A549 (cell line): ENCODE data around the gene SSH3. TPM values are rescaled to one million over a fixed set of nuclear protein-coding genes. Genes with fewer than 3 reads are reported as not detected.

Experiments used
- ATAC-seq, 2 experiments: fragments of 200-7000 bp in 1 of 2; fragments of >200 bp in 1 of 2; cut with Nextera tagmentation in 1 of 2; cut with Tn5 transposase in 1 of 2; 3 replicates each; pipeline versions ENCODE4 v1.8.0 to v1.9.1; 2018 to 2020; ENCODE audit warnings: mild to moderate bottlenecking in 1 of 2, moderate library complexity in 1 of 2
- CTCF ChIA-PET: fragments of 300-600 bp; sonication (Branson Sonifier 250); formaldehyde crosslinking; extraction: SDS; loops from one replicate; lab custom pipeline; 2021; ENCODE audit warnings: antibody characterized with exemption, inconsistent platforms; lab: Yijun Ruan, JAX
- POLR2A ChIA-PET: fragments of 350-600 bp; formaldehyde crosslinking; extraction: SDS; loops from one replicate; lab custom pipeline; 2021; ENCODE audit warnings: antibody characterized with exemption, inconsistent platforms; lab: Yijun Ruan, JAX
- DNase-seq, 2 experiments: peaks; one replicate each; pipeline versions ENCODE4 v3.0.0 to v3.0.0-alpha.2; 2011 to 2016; ENCODE audit warnings: low read depth in 1 of 2, low spot score in 1 of 2
- FAIRE-seq: peaks from 2 replicates; lab custom pipeline; 2011; peaks lifted over from hg19 to GRCh38; lab: Jason Lieb, UNC
- H3K27ac ChIP-seq, 2 experiments: fragments of >200 bp; sonication (Bioruptor Twin); formaldehyde crosslinking; 3 replicates each; pipeline ENCODE4 v1.5.1; 2016 to 2017
- H3K4me1 ChIP-seq: fragments of >200 bp; sonication (Bioruptor Twin); formaldehyde crosslinking; 3 replicates; pipeline ENCODE4 v1.6.1; 2016
- H3K4me2 ChIP-seq: fragments of >200 bp; sonication (Bioruptor Twin); formaldehyde crosslinking; 3 replicates; pipeline ENCODE4 v1.6.1; 2016
- H3K4me3 ChIP-seq: fragments of >200 bp; sonication (Bioruptor Twin); formaldehyde crosslinking; 3 replicates; pipeline ENCODE4 v1.5.1; 2016
- H3K9me3 ChIP-seq: fragments of >200 bp; sonication (Bioruptor Twin); formaldehyde crosslinking; 3 replicates; pipeline ENCODE4 v1.6.1; 2016
- CHD2 ChIP-seq: fragments of 150-350 bp; IDR thresholded peaks from 2 replicates; pipeline ENCODE4 v1.6.1; 2014; ENCODE audit warnings: low read length; ENCODE audit not compliant: partially characterized antibody
- CHD4 ChIP-seq: fragments of 200-600 bp; sonication (generic); IDR thresholded peaks from 2 replicates; pipeline ENCODE4 v1.6.1; 2016; ENCODE audit warnings: antibody characterized with exemption, mild to moderate bottlenecking, borderline replicate concordance
- FOSL2 ChIP-seq, 2 experiments: fragments of 450-650 bp in 1 of 2; fragments of >200 bp in 1 of 2; sonication (Bioruptor Twin) in 1 of 2; formaldehyde crosslinking; IDR thresholded peaks; 2 replicates each; pipeline versions ENCODE4 v1.5.0 to v1.6.1; 2016 to 2020; ENCODE audit warnings: mild to moderate bottlenecking in 1 of 2, moderate library complexity in 1 of 2
- FOXS1 ChIP-seq: fragments of 250-450 bp; sonication (Bioruptor Pico); IDR thresholded peaks from 2 replicates; pipeline ENCODE4 v1.5.0; 2020; ENCODE audit warnings: mild to moderate bottlenecking, moderate library complexity
- HEYL ChIP-seq: fragments of 250-450 bp; sonication (Bioruptor Pico); IDR thresholded peaks from 2 replicates; pipeline ENCODE4 v1.8.0; 2021; ENCODE audit warnings: mild to moderate bottlenecking, moderate library complexity
- HOXA7 ChIP-seq: fragments of 250-450 bp; sonication (Bioruptor Pico); IDR thresholded peaks from 2 replicates; pipeline ENCODE4 v1.5.0; 2020; ENCODE audit warnings: mild to moderate bottlenecking, moderate library complexity
- JUN ChIP-seq, 2 experiments: fragments of >200 bp; sonication (Bioruptor Twin); formaldehyde crosslinking; IDR thresholded peaks; 2 replicates in 1 of 2; 3 replicates in 1 of 2; pipeline ENCODE4 v1.6.1; 2016 to 2017
- JUNB ChIP-seq: fragments of >200 bp; sonication (Bioruptor Twin); formaldehyde crosslinking; IDR thresholded peaks from 2 replicates; pipeline ENCODE4 v1.6.1; 2016
- KDM5A ChIP-seq: fragments of 200-600 bp; sonication (generic); IDR thresholded peaks from 2 replicates; pipeline ENCODE4 v1.6.1; 2016; ENCODE audit warnings: antibody characterized with exemption, mild to moderate bottlenecking
- MAFK ChIP-seq: fragments of 450-650 bp; IDR thresholded peaks from 2 replicates; pipeline ENCODE4 v1.6.1; 2014; ENCODE audit not compliant: partially characterized antibody
- NFE2L2 ChIP-seq: fragments of 150-350 bp; conservative IDR thresholded peaks from 2 replicates; pipeline ENCODE4 v1.6.1; 2014; ENCODE audit warnings: low read length
- NR3C1 ChIP-seq: fragments of >200 bp; sonication (Bioruptor Twin); formaldehyde crosslinking; IDR thresholded peaks from 3 replicates; pipeline ENCODE4 v1.6.1; 2017
- PHF8 ChIP-seq: fragments of 200-600 bp; sonication (generic); IDR thresholded peaks from 2 replicates; pipeline ENCODE4 v1.6.1; 2016; ENCODE audit warnings: low read depth, mild to moderate bottlenecking, antibody characterized with exemption, moderate library complexity, borderline replicate concordance
- POLR2AphosphoS2 ChIP-seq: conservative IDR thresholded peaks from 2 replicates; pipeline ENCODE4 v1.6.1; 2012; ENCODE audit warnings: low read length, improper control_type of control experiment, inconsistent platforms
- RAD21 ChIP-seq, 2 experiments: fragments of >200 bp in 1 of 2; sonication (Bioruptor Twin) in 1 of 2; formaldehyde crosslinking in 1 of 2; IDR thresholded peaks in 1 of 2; conservative IDR thresholded peaks in 1 of 2; 2 replicates in 1 of 2; 3 replicates in 1 of 2; pipeline ENCODE4 v1.6.1; 2012 to 2018; ENCODE audit warnings: inconsistent platforms in 1 of 2
- RNF2 ChIP-seq: fragments of 200-600 bp; sonication (generic); IDR thresholded peaks from 2 replicates; pipeline ENCODE4 v1.6.1; 2016; ENCODE audit warnings: low read depth, mild to moderate bottlenecking, antibody characterized with exemption, moderate library complexity, borderline replicate concordance
- TP53 ChIP-seq: fragments of 250-450 bp; sonication (Bioruptor Pico); IDR thresholded peaks from 2 replicates; pipeline ENCODE4 v1.5.0; 2021; ENCODE audit warnings: mild to moderate bottlenecking, moderate library complexity
- ZFP36 ChIP-seq: fragments of 450-650 bp; IDR thresholded peaks from 2 replicates; pipeline ENCODE4 v1.6.1; 2014; ENCODE audit warnings: borderline replicate concordance; ENCODE audit not compliant: partially characterized antibody
- ZSCAN20 ChIP-seq: fragments of 250-450 bp; sonication (Bioruptor Pico); IDR thresholded peaks from 2 replicates; pipeline ENCODE4 v1.8.0; 2022; ENCODE audit warnings: mild to moderate bottlenecking, moderate library complexity
- WGBS: methylation state at CpG from one replicate; pipeline ENCODE4 v1.1.6; 2017; ENCODE audit errors: missing lambda C conversion rate; 5-methylcytosine and 5-hydroxymethylcytosine counted together
- polyA plus RNA-seq, 4 experiments: library from polyadenylated mRNA; depleted of rRNA in 3 of 4; stranded (reverse); fragments of >200 nt; fragmentation: RNase III in 1 of 4; extraction: RNeasy Plus Mini Kit Qiagen cat#74134 plus additional on column Dnase treatment in 1 of 4; gene quantifications; 2 replicates in 3 of 4; 3 replicates in 1 of 4; pipeline ENCODE4 v1.2.3, GENCODE V29; 2011 to 2017
- TF ChIP-seq, protein P1 (sequence below): fragments of 250-450 bp; sonication (Bioruptor Pico); IDR thresholded peaks from 2 replicates; pipeline ENCODE4 v1.5.0; 2020; ENCODE audit warnings: low read depth, mild to moderate bottlenecking, moderate library complexity
- TF ChIP-seq, protein P2 (sequence below): fragments of 150-350 bp; IDR thresholded peaks from 2 replicates; pipeline ENCODE4 v1.6.1; 2014; ENCODE audit warnings: low read depth, mild to moderate bottlenecking, low read length
- TF ChIP-seq, protein P3 (sequence below): IDR thresholded peaks from 2 replicates; pipeline ENCODE4 v1.6.1; 2012
- TF ChIP-seq, protein P4 (sequence below): fragments of 450-650 bp; IDR thresholded peaks from 2 replicates; pipeline ENCODE4 v1.6.1; 2014; ENCODE audit warnings: antibody characterized with exemption

The SSH3 gene
- polyA plus RNA-seq, 2 of the 4 experiments (the other 2 are of a cell fraction), result 13.9 to 24.1 TPM

DNA sequence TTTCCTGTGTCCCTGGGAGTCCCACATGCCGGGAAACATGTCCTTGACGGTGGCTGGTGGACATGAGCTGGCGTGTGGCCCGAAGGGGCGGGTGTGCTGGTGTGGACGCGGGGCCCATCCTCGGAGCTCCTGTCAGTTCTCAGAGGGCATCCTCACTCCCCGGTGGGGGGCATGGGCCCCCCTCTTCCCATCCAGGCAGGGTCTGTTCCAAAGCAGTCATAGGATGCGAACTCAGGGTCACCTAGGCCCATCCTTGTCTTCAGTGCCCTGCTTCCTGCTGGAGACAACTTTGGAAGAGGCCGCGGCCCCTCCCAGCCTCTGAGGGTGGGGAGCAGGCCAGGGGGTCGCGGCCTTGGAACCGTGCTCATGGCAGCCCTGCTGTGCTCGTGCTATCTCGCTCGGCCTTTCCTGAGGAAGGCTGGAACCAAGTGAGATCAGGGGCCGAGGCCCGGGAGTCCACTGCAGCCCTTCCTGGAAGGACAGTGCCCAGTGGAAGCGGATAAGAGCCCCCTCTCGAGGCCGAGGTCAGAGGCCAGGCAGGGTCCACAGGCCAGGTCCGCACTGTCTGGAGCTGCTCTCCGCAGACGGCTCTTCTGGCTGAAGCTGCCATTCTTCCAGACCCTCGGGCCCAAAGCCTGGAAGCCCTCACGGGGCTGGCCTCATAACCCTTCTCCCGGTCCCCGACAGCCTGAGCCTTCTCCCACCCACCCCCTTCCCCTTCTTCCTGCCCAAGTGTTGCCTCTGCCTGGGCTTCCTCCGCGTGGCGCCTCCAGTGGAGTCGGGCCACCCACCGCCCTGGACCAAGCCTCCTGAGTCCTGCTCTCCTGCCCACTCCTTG, 28.3 kb upstream of the SSH3 start:
- H3K4me1 ChIP-seq, result peaks cover 4% of the 10 kb centered on the region; the same call in 1 of the 3 replicates
- WGBS, result 96% methylated on average over 33 of the region's 35 CpGs
- DNase-seq, result no peak
- no peak for ATAC-seq
- H3K4me2 ChIP-seq, result no peak overlapping the region
- TF ChIP-seq HOXA7 (no peak), RNF2 (no peak), ZFP36 (no peak), CHD4 (no peak)
- ChIA-PET POLR2A (no interaction called here), CTCF (interaction anchor here (0.8 to 1.8 kb wide), 3 partner anchors 9 to 42 kb away, joined by 3 to 4 read pairs (median 4); no protein-coding TSS in a partner anchor)
- H3K9me3 ChIP-seq, result no peaks in the 10 kb centered on the region
- FAIRE-seq, result no peak
- H3K4me3 ChIP-seq, result no peak overlapping the region
- H3K27ac ChIP-seq, result no peak overlapping the region

DNA sequence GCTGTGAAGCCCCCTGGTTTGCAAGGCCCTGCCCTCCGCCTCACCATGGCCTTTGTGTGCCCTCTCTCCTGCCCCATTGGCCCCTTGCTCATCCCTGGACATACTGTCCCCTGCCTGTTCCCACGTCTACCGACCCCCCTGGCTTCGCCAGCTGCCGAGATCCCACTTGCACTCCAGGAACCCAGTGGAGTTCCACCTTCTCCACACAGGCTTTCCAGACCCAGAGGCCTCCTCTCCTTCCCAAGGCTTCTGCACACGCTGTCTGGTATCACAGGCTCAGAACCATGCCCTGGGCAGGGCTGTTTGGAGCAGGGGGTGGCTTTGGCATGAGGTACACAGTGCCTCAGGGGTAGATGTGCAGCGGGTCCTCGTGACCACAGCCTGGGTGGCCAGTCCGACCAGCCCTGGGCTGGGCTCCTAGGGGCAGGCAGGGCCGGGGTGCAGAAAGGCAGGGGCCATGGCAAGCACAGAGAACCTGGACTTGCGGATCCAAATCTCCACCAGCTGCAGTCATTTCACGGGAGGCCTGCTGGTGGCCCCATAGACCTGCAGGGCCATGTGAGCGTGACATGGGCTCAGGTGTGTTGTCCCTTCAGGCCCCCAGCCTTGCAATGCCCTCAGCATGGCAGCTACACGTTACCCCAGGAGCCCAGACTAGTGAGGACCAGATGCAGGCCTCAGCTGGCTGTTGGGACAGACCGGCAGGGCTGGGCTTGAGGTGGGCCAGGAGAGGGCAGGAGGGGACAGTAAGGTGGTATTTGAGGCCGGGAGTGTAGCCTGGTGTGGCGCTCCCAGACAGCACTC, 27.5 kb upstream of the SSH3 start:
- DNase-seq, result no peak
- TF ChIP-seq RAD21 (conservative IDR thresholded peaks at IDR 0.05 in 1 of 2, IDR thresholded peaks at IDR 0.05 in 1 of 2) (no peak), FOSL2 (IDR thresholded peaks at IDR 0.05) (no peak), FOSL2 (CRISPR knock-in tag; IDR thresholded peaks at IDR 0.05) (no peak), CHD2 (no peak), HEYL (CRISPR knock-in tag) (no peak), JUNB (no peak), KDM5A (no peak), PHF8 (no peak), NFE2L2 (no peak), POLR2AphosphoS2 (no peak), NR3C1 (no peak), ZSCAN20 (CRISPR knock-in tag) (no peak), RNF2 (no peak), JUN (IDR thresholded peaks at IDR 0.05) (no peak), TP53 (no peak), FOXS1 (CRISPR knock-in tag) (no peak), MAFK (no peak)
- TF ChIP-seq, protein P1, sequence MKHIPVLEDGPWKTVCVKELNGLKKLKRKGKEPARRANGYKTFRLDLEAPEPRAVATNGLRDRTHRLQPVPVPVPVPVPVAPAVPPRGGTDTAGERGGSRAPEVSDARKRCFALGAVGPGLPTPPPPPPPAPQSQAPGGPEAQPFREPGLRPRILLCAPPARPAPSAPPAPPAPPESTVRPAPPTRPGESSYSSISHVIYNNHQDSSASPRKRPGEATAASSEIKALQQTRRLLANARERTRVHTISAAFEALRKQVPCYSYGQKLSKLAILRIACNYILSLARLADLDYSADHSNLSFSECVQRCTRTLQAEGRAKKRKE, result no peak
- TF ChIP-seq, protein P2, sequence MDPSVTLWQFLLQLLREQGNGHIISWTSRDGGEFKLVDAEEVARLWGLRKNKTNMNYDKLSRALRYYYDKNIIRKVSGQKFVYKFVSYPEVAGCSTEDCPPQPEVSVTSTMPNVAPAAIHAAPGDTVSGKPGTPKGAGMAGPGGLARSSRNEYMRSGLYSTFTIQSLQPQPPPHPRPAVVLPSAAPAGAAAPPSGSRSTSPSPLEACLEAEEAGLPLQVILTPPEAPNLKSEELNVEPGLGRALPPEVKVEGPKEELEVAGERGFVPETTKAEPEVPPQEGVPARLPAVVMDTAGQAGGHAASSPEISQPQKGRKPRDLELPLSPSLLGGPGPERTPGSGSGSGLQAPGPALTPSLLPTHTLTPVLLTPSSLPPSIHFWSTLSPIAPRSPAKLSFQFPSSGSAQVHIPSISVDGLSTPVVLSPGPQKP, result no peak
- TF ChIP-seq, protein P3, sequence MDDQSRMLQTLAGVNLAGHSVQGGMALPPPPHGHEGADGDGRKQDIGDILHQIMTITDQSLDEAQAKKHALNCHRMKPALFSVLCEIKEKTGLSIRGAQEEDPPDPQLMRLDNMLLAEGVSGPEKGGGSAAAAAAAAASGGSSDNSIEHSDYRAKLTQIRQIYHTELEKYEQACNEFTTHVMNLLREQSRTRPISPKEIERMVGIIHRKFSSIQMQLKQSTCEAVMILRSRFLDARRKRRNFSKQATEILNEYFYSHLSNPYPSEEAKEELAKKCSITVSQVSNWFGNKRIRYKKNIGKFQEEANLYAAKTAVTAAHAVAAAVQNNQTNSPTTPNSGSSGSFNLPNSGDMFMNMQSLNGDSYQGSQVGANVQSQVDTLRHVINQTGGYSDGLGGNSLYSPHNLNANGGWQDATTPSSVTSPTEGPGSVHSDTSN, result no peak
- TF ChIP-seq, protein P4, sequence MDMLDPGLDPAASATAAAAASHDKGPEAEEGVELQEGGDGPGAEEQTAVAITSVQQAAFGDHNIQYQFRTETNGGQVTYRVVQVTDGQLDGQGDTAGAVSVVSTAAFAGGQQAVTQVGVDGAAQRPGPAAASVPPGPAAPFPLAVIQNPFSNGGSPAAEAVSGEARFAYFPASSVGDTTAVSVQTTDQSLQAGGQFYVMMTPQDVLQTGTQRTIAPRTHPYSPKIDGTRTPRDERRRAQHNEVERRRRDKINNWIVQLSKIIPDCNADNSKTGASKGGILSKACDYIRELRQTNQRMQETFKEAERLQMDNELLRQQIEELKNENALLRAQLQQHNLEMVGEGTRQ, result no peak
- H3K27ac ChIP-seq, result no peak overlapping the region
- H3K9me3 ChIP-seq, result no peaks in the 10 kb centered on the region
- FAIRE-seq, result no peak
- ChIA-PET POLR2A (no interaction called here), CTCF (interaction anchor here (1.8 kb wide), 1 partner anchor 41 kb away, joined by 4 read pairs; no protein-coding TSS in a partner anchor)
- WGBS, result 95% methylated on average over 16 of the region's 17 CpGs
- no peak overlapping the region for H3K4me3 ChIP-seq
- H3K4me2 ChIP-seq, result no peak overlapping the region
- H3K4me1 ChIP-seq, result peaks cover 4% of the 10 kb centered on the region; the same call in 1 of the 3 replicates
- no peak for ATAC-seq
